IMR-90 (cell line): Measurements from ENCODE around the gene NAE1. TPM values are rescaled to one million over a fixed set of nuclear protein-coding genes. Genes with fewer than 3 reads are reported as not detected.

Source experiments
- ATAC-seq: fragments of 200-7000 bp; cut with Tn5 transposase; 2 replicates; pipeline ENCODE4 v1.9.1; 2020; ENCODE audit warnings: low read depth, mild to moderate bottlenecking, moderate library complexity
- BruUV-seq: library from RNA; stranded (reverse); fragments of 400-500 nt; replicated peaks from 2 replicates; lab custom pipeline; 2021; lab: Mats Ljungman, UMichigan
- CTCF ChIA-PET: fragments of 300-600 bp; formaldehyde crosslinking; extraction: SDS; loops from one replicate; lab custom pipeline; 2021; ENCODE audit warnings: antibody characterized with exemption; lab: Yijun Ruan, JAX
- POLR2A ChIA-PET: fragments of 300-600 bp; sonication (Branson Sonifier 250); formaldehyde crosslinking; loops from one replicate; lab custom pipeline; 2022; ENCODE audit warnings: antibody characterized with exemption; ENCODE audit not compliant: unreplicated experiment; lab: Charles Lee
- DNase-seq: peaks from one replicate; pipeline ENCODE4 v3.0.0; 2013
- H2AFZ ChIP-seq: replicated peaks from 2 replicates; pipeline ENCODE3; 2013; ENCODE audit warnings: low read length, mild to moderate bottlenecking; ENCODE audit not compliant: poor library complexity
- H2AK5ac ChIP-seq: 2 replicates; pipeline ENCODE4 v1.6.1; 2013; ENCODE audit warnings: low read depth, low read length, inconsistent platforms
- H2AK9ac ChIP-seq: replicated peaks from 2 replicates; pipeline ENCODE3; 2013; ENCODE audit warnings: mild to moderate bottlenecking, low read depth, low read length, moderate library complexity; ENCODE audit not compliant: poor library complexity
- H2BK120ac ChIP-seq: 2 replicates; pipeline ENCODE4 v1.6.1; 2013; ENCODE audit warnings: low read depth, low read length, inconsistent platforms
- H2BK15ac ChIP-seq: 3 replicates; pipeline ENCODE4 v1.6.1; 2013; ENCODE audit warnings: low read depth, low read length, inconsistent platforms
- H2BK20ac ChIP-seq: 2 replicates; pipeline ENCODE4 v1.6.1; 2013; ENCODE audit warnings: low read depth, mild to moderate bottlenecking, inconsistent platforms, low read length, moderate library complexity
- H2BK5ac ChIP-seq: 2 replicates; pipeline ENCODE4 v1.6.1; 2013; ENCODE audit warnings: mild to moderate bottlenecking, low read depth, low read length, inconsistent platforms; ENCODE audit not compliant: poor library complexity, severe bottlenecking
- H3K14ac ChIP-seq: replicated peaks from 2 replicates; pipeline ENCODE4 v1.6.1; 2013; ENCODE audit warnings: low read depth, low read length, inconsistent platforms
- H3K18ac ChIP-seq: 2 replicates; pipeline ENCODE4 v1.6.1; 2013; ENCODE audit warnings: low read depth, low read length, control low read depth
- H3K23ac ChIP-seq: 2 replicates; pipeline ENCODE4 v1.6.1; 2013; ENCODE audit warnings: low read depth, low read length, inconsistent platforms
- H3K27ac ChIP-seq: 2 replicates; pipeline ENCODE4 v1.5.1; 2013; ENCODE audit warnings: mild to moderate bottlenecking, control low read depth, low read length; ENCODE audit not compliant: insufficient read depth
- H3K27me3 ChIP-seq: 2 replicates; pipeline ENCODE4 v1.6.1; 2013; ENCODE audit warnings: low read length; ENCODE audit not compliant: control insufficient read depth, insufficient read depth
- H3K36me3 ChIP-seq: 2 replicates; pipeline ENCODE4 v1.6.1; 2013; ENCODE audit warnings: low read length, mixed read lengths; ENCODE audit not compliant: control insufficient read depth, insufficient read depth
- H3K4ac ChIP-seq: 2 replicates; pipeline ENCODE4 v1.6.1; 2013; ENCODE audit warnings: low read depth, low read length, inconsistent platforms
- H3K4me1 ChIP-seq: 2 replicates; pipeline ENCODE4 v1.6.1; 2013; ENCODE audit warnings: low read length, mixed read lengths; ENCODE audit not compliant: control insufficient read depth, insufficient read depth
- H3K4me2 ChIP-seq: 2 replicates; pipeline ENCODE4 v1.6.1; 2013; ENCODE audit warnings: low read depth, mild to moderate bottlenecking, control low read depth, low read length, moderate library complexity
- H3K4me3 ChIP-seq: 2 replicates; pipeline ENCODE4 v1.5.1; 2013; ENCODE audit warnings: low read depth, mild to moderate bottlenecking, control low read depth, low read length, moderate library complexity; ENCODE audit not compliant: insufficient read depth
- H3K56ac ChIP-seq: 2 replicates; pipeline ENCODE4 v1.6.1; 2013; ENCODE audit warnings: low read length, inconsistent platforms; ENCODE audit not compliant: insufficient read depth; ENCODE audit errors: extremely low read depth
- H3K79me1 ChIP-seq, 2 experiments: 2 replicates each; pipeline ENCODE4 v1.6.1; 2013; ENCODE audit warnings: low read length in 2 of 2, inconsistent platforms in 1 of 2, low read depth in 1 of 2
- H3K9ac ChIP-seq: 2 replicates; pipeline ENCODE4 v1.6.1; 2013; ENCODE audit warnings: low read depth, low read length, control low read depth
- H3K9me1 ChIP-seq: 2 replicates; pipeline ENCODE4 v1.6.1; 2013; ENCODE audit warnings: low read length, inconsistent platforms; ENCODE audit not compliant: insufficient read depth
- H3K9me3 ChIP-seq: 2 replicates; pipeline ENCODE4 v1.6.1; 2013; ENCODE audit warnings: low read length; ENCODE audit not compliant: control insufficient read depth, insufficient read depth
- H4K20me1 ChIP-seq: 2 replicates; pipeline ENCODE4 v1.6.1; 2013; ENCODE audit warnings: low read length, inconsistent platforms; ENCODE audit not compliant: insufficient read depth
- H4K5ac ChIP-seq: 2 replicates; pipeline ENCODE4 v1.6.1; 2013; ENCODE audit warnings: mild to moderate bottlenecking, low read depth, low read length, control low read depth
- H4K8ac ChIP-seq, 2 experiments: 2 replicates each; pipeline ENCODE4 v1.6.1; 2013; ENCODE audit warnings: low read depth in 2 of 2, low read length in 2 of 2, control low read depth in 1 of 2, inconsistent platforms in 1 of 2
- H4K91ac ChIP-seq: 2 replicates; pipeline ENCODE4 v1.6.1; 2013; ENCODE audit warnings: low read depth, low read length, inconsistent platforms; ENCODE audit not compliant: insufficient read depth
- CHD1 ChIP-seq: IDR thresholded peaks from 2 replicates; pipeline ENCODE4 v1.6.1; 2012; ENCODE audit warnings: low read depth, low read length, improper control_type of control experiment
- WGBS, 2 experiments: methylation state at CpG; one replicate each; pipeline versions ENCODE4 v1.1.5 to v1.1.7; 2013; ENCODE audit warnings: missing lambda C conversion rate in 2 of 2; ENCODE audit not compliant: insufficient read length in 1 of 2; ENCODE audit errors: extremely low coverage in 2 of 2; 5-methylcytosine and 5-hydroxymethylcytosine counted together
- dilution Hi-C: fragments of 300-500 bp; cut with HindIII; formaldehyde crosslinking; loops from one replicate; pipeline ENCODE4 v1.14.3; 2018; ENCODE audit warnings: low sequenced_read_pairs; ENCODE audit not compliant: unreplicated experiment
- in situ Hi-C: fragments of 300-500 bp; cut with MboI; formaldehyde crosslinking; loops from 3 replicates; pipeline ENCODE4 v1.14.3; 2019; ENCODE audit warnings: low sequenced_read_pairs, inconsistent platforms, mixed read lengths
- intact Hi-C: fragments of 100-400 bp; cut with micrococcal nuclease; formaldehyde crosslinking; loops from 2 replicates; pipeline ENCODE4 v1.10.0; 2022
- polyA plus RNA-seq, 3 experiments: library from polyadenylated mRNA; depleted of rRNA; stranded (reverse); fragments of >200 nt; gene quantifications; 2 replicates each; pipeline ENCODE4 v1.2.3, GENCODE V29; 2012; ENCODE audit warnings: low replicate concordance in 1 of 3
- total RNA-seq: library from RNA; depleted of rRNA; stranded (reverse); fragments of >200 nt; gene quantifications from 2 replicates; pipeline ENCODE4 v1.2.3, GENCODE V29; 2012
- TF ChIP-seq, protein P1 (sequence below): fragments of 150-350 bp; IDR thresholded peaks from 2 replicates; pipeline ENCODE4 v1.6.1; 2017; ENCODE audit warnings: mild to moderate bottlenecking, antibody characterized with exemption, low read length, low read depth

The NAE1 gene
- total and polyA plus RNA-seq, 2 of the 4 experiments (the other 2 are of a cell fraction) = 33.0 to 36.7 TPM

DNA sequence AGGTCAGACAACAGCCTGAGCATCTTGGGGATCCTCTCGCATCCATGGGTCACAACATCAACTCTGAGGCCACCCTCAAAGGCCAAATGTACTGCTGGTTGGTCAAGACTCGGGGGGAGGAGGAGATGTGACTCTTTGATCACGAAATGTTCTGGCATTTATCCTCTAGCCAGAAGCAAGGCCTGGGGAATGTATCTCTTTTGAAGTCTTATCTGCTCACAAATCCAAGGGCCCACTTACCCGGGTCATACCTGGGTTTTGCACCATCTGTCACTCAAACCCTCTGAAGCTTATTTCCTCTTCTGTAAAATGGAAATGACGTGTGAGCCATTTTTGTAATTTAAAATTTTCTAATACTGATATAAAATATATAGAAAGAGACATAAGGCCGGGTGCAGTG, 26.7 kb upstream of the NAE1 start:
- no peak overlapping the region for H2AK9ac ChIP-seq
- in situ Hi-C loops = no loop called here
- H3K36me3 ChIP-seq = no peaks in the 10 kb centered on the region
- no peak for ATAC-seq
- H2BK5ac ChIP-seq = no peak overlapping the region
- H4K20me1 ChIP-seq = peaks cover 4% of the 10 kb centered on the region; the same call in 1 of the 2 replicates
- no peak overlapping the region for H4K8ac ChIP-seq
- DNase-seq = no peak
- ChIA-PET CTCF (interaction anchor here (1.1 to 1.6 kb wide), 2 partner anchors 16 to 27 kb away, joined by 3 to 6 read pairs; partner anchors contain the start of gene NAE1), POLR2A (no interaction called here)
- WGBS, 2 experiments = no CpG with 5 or more reads among the region's 6 CpGs
- no TSS peak for BruUV-seq
- H3K27ac ChIP-seq = no peak overlapping the region
- no peak overlapping the region for H2BK20ac ChIP-seq
- no peak overlapping the region for H3K4ac ChIP-seq
- H2BK15ac ChIP-seq = no peak overlapping the region
- H3K56ac ChIP-seq = no peak overlapping the region
- no peaks in the 10 kb centered on the region for H3K9me3 ChIP-seq
- no peak overlapping the region for H2AK5ac ChIP-seq
- peaks cover 13% of the 10 kb centered on the region for H3K27me3 ChIP-seq
- no peak overlapping the region for H3K9ac ChIP-seq
- H2BK120ac ChIP-seq = no peak overlapping the region
- H3K79me1 ChIP-seq = no peaks in the 10 kb centered on the region
- no peak overlapping the region for H3K23ac ChIP-seq
- no peak overlapping the region for H3K4me2 ChIP-seq
- H3K4me3 ChIP-seq = no peak overlapping the region
- no peak overlapping the region for H3K14ac ChIP-seq
- no peak overlapping the region for H3K18ac ChIP-seq
- H4K91ac ChIP-seq = no peak overlapping the region
- no peak for TF ChIP-seq CHD1
- TF ChIP-seq, protein P1, sequence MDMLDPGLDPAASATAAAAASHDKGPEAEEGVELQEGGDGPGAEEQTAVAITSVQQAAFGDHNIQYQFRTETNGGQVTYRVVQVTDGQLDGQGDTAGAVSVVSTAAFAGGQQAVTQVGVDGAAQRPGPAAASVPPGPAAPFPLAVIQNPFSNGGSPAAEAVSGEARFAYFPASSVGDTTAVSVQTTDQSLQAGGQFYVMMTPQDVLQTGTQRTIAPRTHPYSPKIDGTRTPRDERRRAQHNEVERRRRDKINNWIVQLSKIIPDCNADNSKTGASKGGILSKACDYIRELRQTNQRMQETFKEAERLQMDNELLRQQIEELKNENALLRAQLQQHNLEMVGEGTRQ = no peak
- H3K9me1 ChIP-seq = no peaks in the 10 kb centered on the region
- dilution Hi-C loops = no loop called here
- H2AFZ ChIP-seq = peak overlapping the region; percentile 5
- no peaks in the 10 kb centered on the region for H3K4me1 ChIP-seq
- intact Hi-C loops = no loop called here
- H4K5ac ChIP-seq = no peak overlapping the region
